ENCODE data around the gene PDC.
"Not testable (repeated sequence)": the region's sequence is repeated elsewhere in the genome, so short reads cannot be mapped to it uniquely, and the experiment has no call there.

Gene PDC

GRCh38 chr1:186438567-186438966, 22.3 kb downstream of the PDC start:
- peaks cover 10% of the 10 kb centered on the region for H3K4me1 Mint-ChIP-seq
- H3K9me3 Mint-ChIP-seq, result no peaks in the 10 kb centered on the region
- peaks cover 5% of the 10 kb centered on the region for H3K36me3 Mint-ChIP-seq
- no peaks in the 10 kb centered on the region for H3K27me3 Mint-ChIP-seq
- H3K4me3 Mint-ChIP-seq, result no peak overlapping the region
- no peak overlapping the region for H3K27ac Mint-ChIP-seq

- no peaks in the 10 kb centered on the region for H3K9me3 Mint-ChIP-seq
- no peak overlapping the region for H3K4me3 Mint-ChIP-seq
- no peaks in the 10 kb centered on the region for H3K4me1 Mint-ChIP-seq
- H3K27me3 Mint-ChIP-seq, result no peaks in the 10 kb centered on the region
- H3K27ac Mint-ChIP-seq, result no peak overlapping the region
- peaks cover 13% of the 10 kb centered on the region for H3K36me3 Mint-ChIP-seq
These were observed 25.6 kb downstream of the PDC start for GRCh38 chr1:186435336-186435735.

- Mint-ChIP-seq H3K27me3 (no peaks in the 10 kb centered on the region), H3K27ac (no peak overlapping the region), H3K4me1 (no peaks in the 10 kb centered on the region), H3K9me3 (no peaks in the 10 kb centered on the region), H3K36me3 (peaks cover 17% of the 10 kb centered on the region), H3K4me3 (no peak overlapping the region)
These were observed 31.9 kb downstream of the PDC start for GRCh38 chr1:186429017-186429416.

GRCh38 chr1:186426118-186426517, 34.8 kb downstream of the PDC start:
- Mint-ChIP-seq H3K4me3 (no peak overlapping the region), H3K36me3 (peaks cover 14% of the 10 kb centered on the region), H3K9me3 (no peaks in the 10 kb centered on the region), H3K4me1 (no peaks in the 10 kb centered on the region), H3K27me3 (no peaks in the 10 kb centered on the region), H3K27ac (no peak overlapping the region)

- Mint-ChIP-seq H3K4me3 (no peak overlapping the region), H3K9me3 (no peaks in the 10 kb centered on the region), H3K27ac (no peak overlapping the region), H3K36me3 (peaks cover 17% of the 10 kb centered on the region), H3K4me1 (peaks cover 10% of the 10 kb centered on the region), H3K27me3 (no peaks in the 10 kb centered on the region)
These were observed 36.4 kb downstream of the PDC start for GRCh38 chr1:186424539-186424938.

- no peak overlapping the region for H3K27ac Mint-ChIP-seq
- peaks cover 21% of the 10 kb centered on the region for H3K36me3 Mint-ChIP-seq
- no peaks in the 10 kb centered on the region for H3K27me3 Mint-ChIP-seq
- H3K4me1 Mint-ChIP-seq, result peaks cover 10% of the 10 kb centered on the region
- no peaks in the 10 kb centered on the region for H3K9me3 Mint-ChIP-seq
- H3K4me3 Mint-ChIP-seq, result no peak overlapping the region
These were observed 39.5 kb downstream of the PDC start for GRCh38 chr1:186421446-186421845.

GRCh38 chr1:186420923-186421322, 40.0 kb downstream of the PDC start:
- H3K27ac Mint-ChIP-seq, result no peak overlapping the region
- peaks cover 19% of the 10 kb centered on the region for H3K36me3 Mint-ChIP-seq
- peaks cover 10% of the 10 kb centered on the region for H3K4me1 Mint-ChIP-seq
- no peaks in the 10 kb centered on the region for H3K27me3 Mint-ChIP-seq
- H3K9me3 Mint-ChIP-seq, result no peaks in the 10 kb centered on the region
- H3K4me3 Mint-ChIP-seq, result no peak overlapping the region

GRCh38 chr1:186420311-186420710, 40.6 kb downstream of the PDC start:
- Mint-ChIP-seq H3K27me3 (no peaks in the 10 kb centered on the region), H3K27ac (no peak overlapping the region), H3K9me3 (no peaks in the 10 kb centered on the region), H3K36me3 (peaks cover 19% of the 10 kb centered on the region), H3K4me1 (peaks cover 10% of the 10 kb centered on the region), H3K4me3 (no peak overlapping the region)

GRCh38 chr1:186418503-186418902, 42.4 kb downstream of the PDC start:
- H3K4me3 Mint-ChIP-seq, result no peak overlapping the region
- no peak overlapping the region for H3K27ac Mint-ChIP-seq
- H3K4me1 Mint-ChIP-seq, result peaks cover 10% of the 10 kb centered on the region
- no peaks in the 10 kb centered on the region for H3K9me3 Mint-ChIP-seq
- H3K27me3 Mint-ChIP-seq, result no peaks in the 10 kb centered on the region
- H3K36me3 Mint-ChIP-seq, result peaks cover 19% of the 10 kb centered on the region

GRCh38 chr1:186413319-186413718, 47.6 kb downstream of the PDC start:
- peaks cover 3% of the 10 kb centered on the region for H3K36me3 Mint-ChIP-seq
- no peak overlapping the region for H3K27ac Mint-ChIP-seq
- no peaks in the 10 kb centered on the region for H3K9me3 Mint-ChIP-seq
- H3K4me1 Mint-ChIP-seq, result no peaks in the 10 kb centered on the region
- no peak overlapping the region for H3K4me3 Mint-ChIP-seq
- no peaks in the 10 kb centered on the region for H3K27me3 Mint-ChIP-seq

GRCh38 chr1:186409091-186409490, 51.8 kb downstream of the PDC start:
- Mint-ChIP-seq H3K9me3 (no peaks in the 10 kb centered on the region), H3K27ac (no peak overlapping the region), H3K27me3 (no peaks in the 10 kb centered on the region), H3K4me1 (no peaks in the 10 kb centered on the region), H3K36me3 (peaks cover 12% of the 10 kb centered on the region), H3K4me3 (no peak overlapping the region)

GRCh38 chr1:186404454-186405051, 56.4 kb downstream of the PDC start:
- no peaks in the 10 kb centered on the region for H3K9me3 Mint-ChIP-seq
- H3K4me3 Mint-ChIP-seq, result no peak overlapping the region
- no peaks in the 10 kb centered on the region for H3K27me3 Mint-ChIP-seq
- H3K4me1 Mint-ChIP-seq, result no peaks in the 10 kb centered on the region
- peaks cover 19% of the 10 kb centered on the region for H3K36me3 Mint-ChIP-seq
- no peak overlapping the region for H3K27ac Mint-ChIP-seq

- Mint-ChIP-seq H3K9me3 (no peaks in the 10 kb centered on the region), H3K4me1 (no peaks in the 10 kb centered on the region), H3K36me3 (peaks cover 22% of the 10 kb centered on the region), H3K27ac (no peak overlapping the region), H3K27me3 (no peaks in the 10 kb centered on the region), H3K4me3 (no peak overlapping the region)
These were observed 57.3 kb downstream of the PDC start for GRCh38 chr1:186403632-186404031.

GRCh38 chr1:186401446-186401845, 59.5 kb downstream of the PDC start:
- not testable (repeated sequence) for H3K4me1 Mint-ChIP-seq, H3K4me3 Mint-ChIP-seq, H3K27me3 Mint-ChIP-seq, H3K9me3 Mint-ChIP-seq, H3K27ac Mint-ChIP-seq
- H3K36me3 Mint-ChIP-seq, result peaks cover 14% of the 10 kb centered on the region
